GM18499 (cell line): ENCODE measurements around the gene SLC25A22.

Source experiments
- ATAC-seq: cut with Tn5 transposase; IDR thresholded peaks from one replicate; pipeline ENCODE4 v1.9.1; 2021; ENCODE audit warnings: moderate number of reproducible peaks; ENCODE audit not compliant: insufficient read depth, unreplicated experiment

The SLC25A22 gene

GRCh38 chr11:763073-763463 is 35.0 kb downstream of the SLC25A22 start:
- ATAC-seq = no peak

GRCh38 chr11:762421-763072 is 35.5 kb downstream of the SLC25A22 start:
- ATAC-seq = no peak

- ATAC-seq = no peak
Measured at GRCh38 chr11:761526-762108, 36.5 kb downstream of the SLC25A22 start.

- no peak for ATAC-seq
Measured at GRCh38 chr11:760236-760635, 37.8 kb downstream of the SLC25A22 start.

- no peak for ATAC-seq
Measured at GRCh38 chr11:749731-750130, 48.4 kb downstream of the SLC25A22 start.

GRCh38 chr11:748007-748359 is 50.1 kb downstream of the SLC25A22 start:
- no peak for ATAC-seq

GRCh38 chr11:747158-748006 is 50.7 kb downstream of the SLC25A22 start, which contains the start of gene TALDO1:
Gene TALDO1 (plus strand): TSS chr11:747464. CDS start chr11:747482, 18 bp downstream.
- peak; percentile 48 for ATAC-seq

- ATAC-seq = peak; percentile 12
Measured at GRCh38 chr11:746289-747157, 51.6 kb downstream of the SLC25A22 start.

- ATAC-seq = no peak
Measured at GRCh38 chr11:745428-745827, 52.7 kb downstream of the SLC25A22 start.

- ATAC-seq = no peak
Measured at GRCh38 chr11:742571-743201, 55.4 kb downstream of the SLC25A22 start.

- ATAC-seq = no peak
Measured at GRCh38 chr11:742156-742546, 55.9 kb downstream of the SLC25A22 start.
